ENCODE measurements around the gene CACNA1I.

Gene CACNA1I

DNA sequence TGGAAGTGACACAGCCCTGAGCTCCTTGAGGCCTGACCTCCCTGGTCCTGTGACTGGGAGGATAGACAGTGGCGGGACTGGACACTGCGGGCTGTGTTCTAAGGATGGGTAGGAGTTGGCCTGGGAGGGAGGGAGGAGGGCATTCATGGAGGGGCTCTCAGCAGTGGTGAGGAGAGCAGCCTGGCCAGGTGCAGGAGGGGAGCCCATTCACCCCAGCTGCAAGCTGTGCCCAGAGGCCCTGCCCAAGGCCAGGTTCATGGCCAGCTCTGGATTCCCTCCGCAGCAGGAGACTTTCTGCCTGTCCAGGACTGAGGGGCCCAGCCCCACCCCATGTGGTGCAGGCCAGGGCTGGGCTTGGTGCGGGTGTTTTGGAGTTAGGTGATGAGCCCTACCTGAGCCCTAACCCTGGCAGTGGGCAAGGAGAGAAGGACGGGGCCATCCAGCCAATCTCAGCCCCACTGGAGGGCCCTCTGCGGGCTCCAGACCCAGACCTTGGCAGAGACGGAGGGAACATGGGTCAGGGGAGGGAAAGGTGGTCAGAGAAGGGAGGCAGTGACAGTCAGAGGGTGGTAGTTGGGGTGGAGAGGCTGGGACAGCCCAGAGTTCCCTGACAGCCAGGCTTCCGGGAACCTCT lies 26.8 kb downstream of the CACNA1I start:
- DNase-seq (ENCODE audit: low read depth in 3 of 3) = no peak

DNA sequence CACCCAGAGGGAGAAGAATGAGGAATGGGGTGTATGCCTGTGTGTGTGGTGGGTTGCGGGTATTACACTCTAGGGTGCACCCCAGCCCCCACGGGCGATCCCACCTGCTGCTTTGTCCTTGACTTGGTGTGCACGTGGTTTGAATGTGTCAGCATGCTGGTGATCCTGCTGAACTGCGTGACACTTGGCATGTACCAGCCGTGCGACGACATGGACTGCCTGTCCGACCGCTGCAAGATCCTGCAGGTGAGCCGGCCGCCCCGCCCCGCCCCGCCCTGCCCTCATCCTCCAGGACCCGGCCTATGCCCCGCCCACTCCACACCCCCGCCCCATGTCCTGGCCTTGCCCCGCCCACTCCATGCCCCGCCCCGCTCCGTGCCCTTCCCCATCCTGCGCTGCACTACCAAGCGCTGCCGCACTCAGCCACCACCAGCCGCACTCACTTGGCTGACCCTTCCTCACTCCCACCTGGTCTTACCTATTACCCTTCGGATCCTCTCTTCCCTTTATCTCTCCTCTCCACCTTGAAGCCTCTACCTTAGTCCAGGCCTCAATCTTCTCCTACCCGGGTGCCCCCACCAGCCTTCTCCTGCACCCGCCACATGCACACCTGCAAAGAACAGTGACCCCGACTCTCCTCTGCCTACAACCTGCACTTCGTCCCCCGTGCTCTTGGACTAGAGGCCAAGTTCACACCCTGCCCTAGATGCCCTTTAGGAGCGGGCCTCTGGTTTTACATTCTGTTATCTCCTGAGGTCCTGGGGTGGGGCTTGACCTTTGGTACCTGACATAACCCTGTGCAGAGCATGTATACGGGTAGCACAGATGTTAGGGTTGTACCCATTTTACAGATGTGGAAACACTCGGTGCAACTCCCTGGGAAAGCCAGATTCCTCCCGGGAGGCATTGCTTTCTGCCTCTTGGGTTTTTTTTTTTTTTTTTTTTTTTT lies 27.7 kb downstream of the CACNA1I start:
- DNase-seq (ENCODE audit: low read depth in 3 of 3) = peak; percentile 44 to 59 (median 50)

DNA sequence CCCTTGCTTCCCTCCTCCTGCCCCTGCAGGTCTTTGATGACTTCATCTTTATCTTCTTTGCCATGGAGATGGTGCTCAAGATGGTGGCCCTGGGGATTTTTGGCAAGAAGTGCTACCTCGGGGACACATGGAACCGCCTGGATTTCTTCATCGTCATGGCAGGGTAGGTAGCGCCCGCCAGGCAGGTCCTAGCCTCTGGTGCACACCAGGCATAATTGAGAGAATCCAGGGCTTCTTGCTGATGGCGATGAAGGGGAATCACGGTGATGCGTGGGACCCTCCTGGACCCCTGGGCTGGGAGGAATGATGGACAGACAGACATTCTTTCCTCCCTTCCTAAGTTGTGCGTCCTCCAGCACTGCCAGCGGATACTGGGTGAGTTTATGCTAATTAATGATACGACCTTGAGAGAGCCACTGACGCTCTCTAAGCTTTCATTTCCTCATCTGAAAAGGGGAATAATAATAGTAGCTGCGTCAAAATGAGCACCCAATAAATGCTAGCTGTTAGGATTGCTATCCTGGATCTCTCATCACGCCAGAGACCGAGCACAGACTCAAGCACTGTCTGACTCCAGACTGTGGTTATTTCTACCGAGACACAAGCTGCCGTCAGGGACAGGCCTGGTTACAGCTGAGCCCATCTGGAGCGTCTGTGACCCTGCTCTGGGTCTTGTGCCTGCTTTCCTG lies 30.1 kb downstream of the CACNA1I start:
- DNase-seq (ENCODE audit: low read depth in 3 of 3) = no peak

DNA sequence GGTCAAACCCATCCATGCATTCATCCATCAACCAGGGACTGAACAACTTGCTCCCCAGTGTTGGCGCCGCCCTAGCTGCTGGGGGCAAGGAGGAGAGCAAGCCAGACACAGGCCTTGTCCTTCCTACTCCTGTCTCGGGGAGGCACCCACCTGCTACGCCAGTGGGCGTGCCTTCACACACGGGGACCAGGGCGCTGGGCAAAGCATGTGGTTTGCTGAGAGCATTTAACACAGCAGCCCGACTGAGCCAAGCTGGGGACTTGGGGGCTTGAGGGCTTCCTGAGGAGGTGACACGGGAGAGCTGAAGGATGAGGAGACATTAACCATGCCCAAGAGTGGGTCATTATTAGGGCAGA lies 30.6 kb downstream of the CACNA1I start:
- no peak for DNase-seq (ENCODE audit: low read depth in 3 of 3)

DNA sequence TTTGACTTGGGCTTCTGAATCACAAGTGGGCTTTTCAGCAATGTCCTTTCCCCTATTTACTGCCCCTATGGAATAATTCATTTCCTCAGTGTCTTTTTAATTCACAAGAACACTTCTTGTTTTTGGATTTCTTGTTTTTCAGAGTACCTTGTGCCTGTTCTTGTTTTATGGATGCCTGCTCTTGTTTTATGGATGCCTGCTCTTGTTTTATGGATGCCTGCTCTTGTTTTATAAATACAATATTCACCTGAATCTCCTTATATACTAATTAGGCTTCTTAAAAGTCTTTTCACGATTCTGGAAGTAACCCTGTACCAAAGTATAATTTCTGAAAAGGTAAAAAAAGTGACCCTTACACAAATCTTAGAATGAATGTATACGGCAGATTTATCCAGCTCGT lies 32.8 kb downstream of the CACNA1I start:
- no peak for DNase-seq (ENCODE audit: low read depth in 3 of 3)

DNA sequence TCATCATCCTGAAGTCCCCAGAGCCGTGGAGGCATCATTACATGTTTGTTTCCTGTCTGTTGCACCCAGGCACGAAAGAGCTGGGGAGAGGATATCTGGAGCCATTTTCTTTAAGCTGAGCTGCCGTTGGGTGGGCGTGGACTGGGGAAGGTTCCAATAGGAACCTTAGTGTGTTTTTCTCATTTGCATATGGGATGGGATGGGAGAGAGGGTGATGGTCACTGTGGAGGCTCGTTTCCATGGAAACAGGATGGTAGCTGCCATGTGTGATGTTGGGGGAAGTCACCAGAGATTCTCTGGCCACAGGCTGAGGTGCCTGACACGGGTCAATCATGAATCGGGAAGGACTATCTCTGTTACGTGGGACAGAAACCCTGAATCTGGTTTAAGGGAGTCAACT lies 39.7 kb downstream of the CACNA1I start:
- DNase-seq (ENCODE audit: low read depth in 3 of 3) = no peak

DNA sequence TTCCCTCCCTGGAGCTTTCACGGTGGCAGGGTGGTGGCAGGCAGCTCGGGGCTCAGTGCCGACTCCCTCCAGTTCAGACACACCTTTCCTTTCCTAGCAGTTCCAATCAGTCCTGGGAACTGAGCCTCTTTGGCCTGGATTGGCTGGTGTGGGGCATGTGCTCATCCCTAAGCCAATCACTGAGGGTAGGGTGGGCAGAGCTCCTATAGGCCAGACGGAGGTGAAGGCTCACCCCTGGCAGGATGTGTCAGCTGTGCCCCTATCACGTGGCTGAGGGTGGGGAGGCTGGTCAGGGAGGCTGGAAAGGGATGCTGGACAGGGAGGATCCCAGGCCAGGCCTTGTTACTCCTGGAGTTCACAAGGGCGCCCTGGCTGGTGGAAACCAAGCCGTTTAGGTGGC lies 40.2 kb downstream of the CACNA1I start:
- DNase-seq (ENCODE audit: low read depth in 3 of 3) = no peak

DNA sequence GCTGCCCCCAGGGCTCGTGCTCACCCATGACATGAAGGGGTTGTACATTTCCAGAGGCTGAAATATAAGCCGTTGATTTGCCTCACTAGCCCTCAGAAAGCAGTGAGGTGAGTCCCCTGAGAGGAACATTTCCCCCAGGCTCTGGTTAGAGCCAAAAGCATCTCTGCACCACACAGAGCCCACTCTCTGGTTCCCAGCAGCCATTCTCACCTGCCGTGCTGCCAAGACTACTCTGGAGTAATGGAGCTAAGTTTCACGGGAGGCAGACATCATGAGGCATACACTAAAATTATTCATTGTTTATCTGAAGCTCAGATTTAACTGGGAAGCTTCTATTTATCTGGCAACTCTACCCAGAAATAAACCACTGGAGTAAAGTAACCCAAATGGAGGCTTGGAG lies 40.8 kb downstream of the CACNA1I start:
- no peak for DNase-seq (ENCODE audit: low read depth in 3 of 3)

DNA sequence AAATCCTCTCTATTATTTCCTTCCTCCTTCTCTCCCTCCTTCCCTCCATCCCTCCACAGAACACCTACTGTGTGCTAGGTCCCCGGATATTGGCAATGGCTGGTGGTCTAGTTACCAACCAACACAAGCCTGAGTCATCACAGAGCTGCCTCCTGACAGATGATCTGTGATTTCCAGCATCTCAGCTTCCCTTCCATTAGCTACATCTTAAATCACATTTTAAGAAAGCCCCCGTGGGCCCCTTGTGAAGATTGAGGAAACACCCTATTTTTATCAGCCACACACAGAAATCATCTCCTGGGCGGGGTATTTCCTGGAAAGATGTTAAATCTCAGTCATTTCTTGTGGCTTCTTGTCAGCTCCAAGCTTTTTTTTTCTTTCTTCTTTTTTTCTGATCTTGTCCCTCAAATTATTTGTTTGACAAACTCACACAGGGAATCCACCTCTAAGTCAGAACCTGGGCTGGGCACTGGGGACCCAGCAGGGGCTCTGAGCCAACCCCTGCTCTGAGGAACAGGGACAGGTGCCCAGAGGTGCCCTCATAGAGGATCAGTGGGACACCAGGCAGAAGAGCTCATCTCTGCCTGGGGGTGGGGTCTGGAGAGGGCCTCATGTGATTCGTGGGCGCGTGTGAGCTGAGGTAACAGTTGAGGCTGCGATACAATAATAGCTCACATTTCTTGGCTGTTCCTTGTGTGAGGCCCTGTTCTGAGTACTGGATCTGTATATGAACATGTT lies 42.4 kb downstream of the CACNA1I start:
- DNase-seq (ENCODE audit: low read depth in 3 of 3) = peak in 2 of 3 experiments; percentile 11 to 26

DNA sequence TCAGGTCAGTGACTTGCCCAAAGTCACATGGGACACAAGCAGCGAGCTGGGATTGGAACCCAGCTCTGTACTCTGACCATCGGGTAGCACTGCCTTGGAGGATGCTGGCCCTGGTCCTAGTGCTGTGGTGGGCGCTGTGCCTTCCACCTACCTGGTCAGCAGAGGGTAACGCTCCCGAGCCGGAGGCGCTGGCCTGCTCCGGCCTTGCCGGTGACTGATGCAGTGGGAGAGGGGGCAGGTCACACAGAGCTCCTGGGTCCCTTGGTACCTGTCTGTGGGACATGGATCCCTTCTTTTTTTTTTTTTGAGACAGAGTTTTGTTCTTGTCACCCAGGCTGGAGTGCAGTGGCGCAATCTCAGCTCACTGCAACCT lies 43.0 kb downstream of the CACNA1I start:
- no peak for DNase-seq (ENCODE audit: low read depth in 3 of 3)

DNA sequence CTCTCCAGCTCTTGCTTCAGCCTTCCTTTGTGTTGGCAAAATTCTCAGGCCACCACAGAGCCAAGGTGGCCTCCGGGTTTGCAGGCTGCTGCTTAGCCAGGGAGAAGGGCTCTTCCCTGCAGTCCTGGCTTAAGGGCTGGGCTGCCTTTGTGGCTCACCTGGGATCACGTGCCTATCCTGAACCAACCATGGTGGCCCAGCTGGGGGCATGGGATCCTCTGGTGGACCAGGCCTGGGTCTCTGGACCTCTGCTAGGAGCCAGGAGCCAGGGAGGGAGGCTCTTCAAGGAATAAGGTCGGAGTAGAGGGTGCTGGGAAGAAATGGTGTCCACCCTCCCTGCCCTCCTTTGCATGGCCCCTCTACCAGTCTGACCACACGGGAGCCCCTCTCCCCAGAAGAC lies 43.9 kb downstream of the CACNA1I start:
- no peak for DNase-seq (ENCODE audit: low read depth in 3 of 3)

DNA sequence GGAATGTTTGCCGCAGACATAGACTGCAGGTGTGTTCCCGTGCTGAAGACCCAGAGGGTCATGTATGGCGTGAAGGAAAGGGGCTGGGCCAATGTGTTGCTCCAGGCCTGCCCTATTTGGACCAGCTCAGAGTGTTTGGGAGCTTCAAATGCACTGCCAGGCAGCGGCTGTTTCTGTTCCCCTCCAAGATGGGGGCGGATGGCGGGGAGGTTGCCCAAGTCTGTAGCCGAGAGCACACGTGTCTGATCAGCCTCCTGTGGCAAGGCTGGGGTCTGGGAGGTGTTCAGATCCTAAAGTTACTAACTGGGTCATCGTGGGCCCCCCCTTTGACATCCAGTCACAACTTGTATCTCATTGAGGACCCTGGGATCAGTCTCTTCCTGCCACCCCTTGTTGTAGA lies 45.5 kb downstream of the CACNA1I start:
- DNase-seq (ENCODE audit: low read depth in 3 of 3) = no peak

DNA sequence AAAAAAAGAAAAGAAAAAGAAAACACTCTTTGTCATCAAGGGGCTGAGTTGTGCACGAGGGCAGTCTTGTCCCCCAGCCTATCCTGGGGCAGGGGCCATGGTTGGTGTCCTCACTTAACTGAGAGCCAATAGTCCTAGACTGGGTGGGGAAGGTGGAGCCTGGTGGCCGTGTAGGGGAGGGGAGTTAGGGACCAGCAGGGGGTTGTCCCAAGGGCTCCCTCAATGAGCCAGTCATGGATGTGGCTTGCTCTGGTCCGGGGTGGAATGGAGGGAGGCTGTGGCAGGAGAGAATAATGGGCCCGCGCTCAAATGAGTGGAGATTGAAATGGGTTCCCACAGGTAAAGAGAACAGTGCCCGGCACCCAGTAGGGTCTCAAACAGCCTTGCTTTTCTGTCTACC lies 46.2 kb downstream of the CACNA1I start:
- DNase-seq (ENCODE audit: low read depth in 3 of 3) = no peak

DNA sequence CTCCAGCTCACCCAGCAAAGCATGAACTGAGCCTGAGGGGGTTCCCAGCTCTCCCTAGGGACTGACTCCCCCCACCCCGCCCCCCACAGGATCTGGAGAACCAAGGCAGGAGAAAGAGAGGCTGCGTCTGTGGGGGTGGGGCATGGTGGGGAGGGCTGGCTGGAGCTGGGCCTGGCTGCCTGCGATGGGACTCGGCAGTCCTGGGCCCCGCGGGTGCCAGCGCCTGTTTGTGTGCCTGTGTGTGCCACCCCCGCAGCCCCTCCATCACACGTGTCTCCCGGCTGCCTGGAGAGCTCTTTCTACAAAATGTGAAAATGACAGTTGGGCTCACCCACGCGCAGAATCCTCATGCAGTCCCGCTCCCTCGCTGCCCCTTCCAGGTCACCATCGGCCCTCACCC lies 46.8 kb downstream of the CACNA1I start:
- DNase-seq (ENCODE audit: low read depth in 3 of 3) = peak in 1 of 3 experiments; percentile 22

DNA sequence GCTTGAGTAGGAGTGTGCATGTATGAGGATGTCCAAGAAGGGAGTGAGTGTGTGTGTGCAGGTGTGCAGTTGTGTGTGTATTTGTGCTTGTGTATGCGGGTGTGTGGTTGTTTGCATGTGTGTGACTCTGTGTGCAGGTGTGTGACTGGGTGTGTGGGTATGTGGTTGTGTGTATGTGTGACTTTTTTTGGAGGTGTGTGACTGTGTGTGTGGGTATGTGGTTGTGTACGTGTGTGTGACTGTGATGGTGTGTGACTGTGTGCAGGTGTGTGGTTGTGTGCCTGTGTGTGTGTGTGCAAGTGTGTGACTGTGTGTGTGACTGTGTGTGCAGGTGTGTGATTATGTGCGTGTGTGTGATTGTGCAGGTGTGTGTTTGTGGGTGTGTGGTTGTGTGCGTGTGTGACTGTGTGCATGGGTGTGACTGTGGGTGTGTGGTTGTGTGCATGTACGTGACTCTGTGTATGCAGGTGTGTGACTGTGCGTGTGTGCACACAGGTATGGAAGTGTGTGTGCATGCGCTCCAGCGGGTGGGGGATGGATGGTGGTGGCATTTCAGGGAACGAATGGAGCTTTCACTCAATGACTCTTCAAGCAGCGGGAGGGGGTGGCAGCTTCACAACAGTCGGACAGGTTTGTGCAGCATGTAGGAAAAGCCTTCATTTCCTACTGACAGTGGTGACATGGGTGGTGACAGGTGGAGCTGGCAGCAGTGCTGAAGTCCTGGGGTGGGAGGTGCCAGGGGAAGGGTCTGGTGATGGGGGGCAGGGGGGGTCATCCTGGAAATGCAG lies 47.6 kb downstream of the CACNA1I start:
- DNase-seq (ENCODE audit: low read depth in 3 of 3) = no peak

DNA sequence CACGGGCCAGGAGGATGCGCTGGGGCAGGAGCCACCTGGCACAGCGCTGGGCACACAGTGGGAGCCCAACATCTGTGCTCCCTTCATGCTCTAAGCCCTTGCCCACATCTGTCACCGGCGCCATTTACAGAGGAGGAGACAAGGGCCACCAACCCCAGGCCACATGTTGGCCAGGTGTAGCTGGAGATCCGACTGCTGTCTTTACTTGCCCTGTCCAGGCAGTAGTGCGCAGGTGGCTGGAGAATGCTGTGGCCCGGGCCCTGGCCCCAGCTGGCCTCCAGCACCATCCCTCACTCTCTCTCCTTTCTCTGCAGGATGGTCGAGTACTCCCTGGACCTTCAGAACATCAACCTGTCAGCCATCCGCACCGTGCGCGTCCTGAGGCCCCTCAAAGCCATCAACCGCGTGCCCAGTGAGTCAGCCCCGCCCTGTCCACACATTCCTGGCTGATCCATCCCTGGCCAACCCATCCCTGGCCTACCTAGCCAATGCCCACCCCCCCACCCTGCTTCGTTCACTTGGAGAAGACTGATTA lies 48.5 kb downstream of the CACNA1I start:
- DNase-seq (ENCODE audit: low read depth in 3 of 3) = no peak

DNA sequence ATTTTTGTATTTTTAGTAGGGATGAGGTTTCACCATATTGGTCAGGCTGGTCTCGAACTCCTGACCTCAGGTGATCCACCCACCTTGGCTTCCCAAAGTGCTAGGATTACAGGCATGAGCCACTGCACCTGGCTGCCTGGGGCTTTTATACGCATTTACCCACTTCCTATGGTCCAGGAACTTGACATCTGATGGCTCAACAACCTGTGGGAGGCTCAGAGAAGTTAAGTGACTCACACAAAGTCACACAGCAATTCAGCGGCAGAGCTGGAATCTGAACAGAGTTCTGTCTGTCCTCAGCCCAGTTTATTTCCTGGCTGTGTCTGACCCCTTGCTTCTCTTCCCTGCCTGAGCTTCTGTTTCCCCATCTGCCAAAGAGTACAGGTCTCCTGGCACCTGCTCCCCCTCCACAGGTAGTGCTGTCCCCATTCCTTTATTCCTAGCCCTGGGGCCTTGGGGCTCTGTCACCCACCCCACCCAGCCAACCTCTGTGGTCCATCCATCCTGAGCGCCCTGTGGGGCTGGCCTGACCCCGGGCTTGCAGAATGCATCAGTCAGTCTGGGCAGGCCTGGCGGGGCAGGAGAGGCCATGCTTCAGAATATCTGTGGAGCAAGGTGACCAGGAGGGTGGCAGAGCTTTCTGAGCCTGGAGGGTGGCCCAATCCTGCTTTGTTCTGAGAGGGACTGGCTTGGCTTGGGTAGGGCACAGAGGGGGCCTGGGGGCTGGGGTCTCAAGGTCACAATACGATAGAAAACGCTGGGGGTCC lies 50.6 kb downstream of the CACNA1I start:
- no peak for DNase-seq (ENCODE audit: low read depth in 3 of 3)

DNA sequence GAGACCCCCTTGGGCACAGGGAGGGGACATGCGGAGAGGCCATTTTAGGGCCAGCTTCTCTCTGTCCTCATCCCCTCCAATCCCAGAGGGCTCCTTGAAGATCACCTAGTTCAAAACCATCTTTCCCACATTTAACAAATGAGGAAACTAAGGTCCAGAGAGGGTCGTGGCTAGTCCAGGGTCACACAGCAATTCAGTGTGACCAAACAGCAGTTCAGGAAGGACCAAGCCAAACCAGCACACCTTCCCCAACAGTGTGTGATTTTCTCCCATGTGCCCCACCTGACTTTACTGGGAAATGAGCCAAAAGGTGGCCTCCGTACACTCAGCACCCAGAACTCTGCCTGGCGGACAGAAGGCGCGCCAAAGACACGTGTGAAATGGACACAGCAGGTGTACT lies 51.3 kb downstream of the CACNA1I start:
- no peak for DNase-seq (ENCODE audit: low read depth in 3 of 3)

DNA sequence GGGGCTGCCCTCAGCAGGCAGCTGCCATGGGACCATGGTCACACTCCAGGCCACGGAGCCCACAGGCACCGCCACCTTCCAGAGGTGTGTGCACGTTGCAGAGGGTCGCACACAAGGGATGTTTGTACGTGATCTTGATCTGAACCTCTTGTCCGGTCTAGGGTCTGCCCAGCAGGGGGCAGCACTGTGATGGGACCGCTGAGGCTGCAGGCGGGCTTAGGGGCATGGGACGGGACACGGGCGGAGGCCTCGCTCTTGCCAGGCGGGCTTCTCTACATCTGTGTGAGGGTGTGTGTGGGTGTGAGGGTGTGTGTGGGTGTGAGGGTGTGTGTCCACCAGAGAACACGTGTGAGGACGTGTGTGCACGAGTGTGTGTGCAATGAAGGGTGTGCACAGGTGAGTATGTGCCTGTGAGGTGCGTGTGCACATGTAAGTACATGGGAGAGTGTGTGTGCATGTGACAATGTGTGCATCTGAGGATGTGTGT lies 52.4 kb downstream of the CACNA1I start:
- peak; percentile 44 to 52 (median 46) for DNase-seq (ENCODE audit: low read depth in 3 of 3)
